T-helper 17 cell (primary cell): Measurements from ENCODE around the gene CALCA. TPM values are rescaled to one million over a fixed set of nuclear protein-coding genes. Genes with fewer than 3 reads are reported as not detected.

Source experiments
- ATAC-seq: fragments of 150-1000 bp; cut with Tn5 transposase; 2 replicates; pipeline ENCODE4 v1.10.0; 2021; ENCODE audit warnings: mild to moderate bottlenecking, moderate library complexity
- DNase-seq, 3 donors: peaks; one replicate each; pipeline versions ENCODE4 v3.0.0 to v3.0.0-alpha.2; 2020 to 2021
- H3K9me3 ChIP-seq: one replicate; pipeline ENCODE4 v1.7.0; 2013; ENCODE audit warnings: low read length, mild to moderate bottlenecking; ENCODE audit not compliant: control insufficient read depth, poor library complexity, severe bottlenecking
- H3K27ac Mint-ChIP-seq: one replicate; pipeline ENCODE4 v1.8.0; 2022; ENCODE audit warnings: mild to moderate bottlenecking, moderate library complexity, mixed read lengths
- H3K27me3 Mint-ChIP-seq: one replicate; pipeline ENCODE4 v1.8.0; 2022; ENCODE audit warnings: mixed read lengths
- H3K36me3 Mint-ChIP-seq: one replicate; pipeline ENCODE4 v1.8.0; 2022; ENCODE audit warnings: low read depth, mixed read lengths
- H3K4me1 Mint-ChIP-seq: one replicate; pipeline ENCODE4 v1.8.0; 2022; ENCODE audit warnings: mild to moderate bottlenecking, mixed read lengths
- H3K4me3 Mint-ChIP-seq: one replicate; pipeline ENCODE4 v1.8.0; 2022; ENCODE audit warnings: mild to moderate bottlenecking, moderate library complexity, mixed read lengths
- total RNA-seq, 4 donors: library from RNA in 2 of 4; stranded (reverse) in 2 of 4; gene quantifications; one replicate each; pipeline ENCODE4 v1.2.3 and lab custom pipeline; 2022 to 2026

Gene CALCA
- total RNA-seq, 2 donors from 2014 or later: not detected

DNA sequence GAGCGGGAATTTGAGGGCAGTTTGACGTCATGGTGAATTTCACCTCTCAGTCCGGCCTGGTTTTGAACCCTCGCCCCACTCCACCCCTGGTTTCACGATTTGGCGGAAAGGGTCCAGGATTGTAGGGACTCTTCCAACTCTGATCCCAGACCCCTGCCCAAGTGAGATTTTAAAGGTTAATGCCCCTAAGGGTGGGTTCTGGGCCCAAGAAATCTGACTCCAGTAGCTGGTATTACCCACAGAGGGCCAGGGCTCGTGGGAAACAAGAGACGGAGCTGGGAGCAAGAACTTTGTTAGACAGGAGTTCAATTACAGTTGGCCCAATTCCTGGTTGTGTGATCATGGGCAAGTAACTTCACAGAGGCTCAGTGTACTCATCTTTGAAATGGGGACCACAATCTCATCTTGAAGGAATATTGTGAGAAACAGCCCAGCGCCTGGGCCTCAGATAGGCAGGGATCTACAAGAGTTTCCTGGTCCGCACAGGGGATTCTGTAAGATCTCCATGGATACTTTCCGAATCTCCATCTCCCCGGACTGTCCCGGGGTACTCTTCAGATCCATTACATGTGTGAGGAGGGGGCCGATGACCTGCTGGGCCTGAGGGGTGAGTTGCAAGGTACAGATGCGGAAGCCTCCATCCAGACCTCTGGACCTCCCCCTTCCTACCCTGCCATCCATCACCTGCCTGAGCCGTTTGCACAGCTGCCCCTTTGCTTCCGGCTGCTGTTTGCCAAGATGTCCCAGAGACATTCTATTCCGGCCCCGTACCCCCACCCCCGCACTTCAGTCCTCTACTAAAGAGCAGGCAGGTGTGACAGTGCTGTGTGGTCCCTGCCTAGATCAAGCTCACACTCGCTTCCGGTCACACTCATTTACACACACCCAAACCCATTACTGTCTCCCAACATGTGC, 687 bp upstream of the CALCA start:
- Mint-ChIP-seq H3K27me3 (peaks cover 78% of the 10 kb centered on the region), H3K4me1 (peaks cover 30% of the 10 kb centered on the region), H3K4me3 (peak overlapping the region; percentile 86), H3K36me3 (peaks cover 3% of the 10 kb centered on the region), H3K27ac (no peak overlapping the region)
- ATAC-seq (peak; percentile 7), DNase-seq (no peak)
- H3K9me3 ChIP-seq: no peaks in the 10 kb centered on the region

DNA sequence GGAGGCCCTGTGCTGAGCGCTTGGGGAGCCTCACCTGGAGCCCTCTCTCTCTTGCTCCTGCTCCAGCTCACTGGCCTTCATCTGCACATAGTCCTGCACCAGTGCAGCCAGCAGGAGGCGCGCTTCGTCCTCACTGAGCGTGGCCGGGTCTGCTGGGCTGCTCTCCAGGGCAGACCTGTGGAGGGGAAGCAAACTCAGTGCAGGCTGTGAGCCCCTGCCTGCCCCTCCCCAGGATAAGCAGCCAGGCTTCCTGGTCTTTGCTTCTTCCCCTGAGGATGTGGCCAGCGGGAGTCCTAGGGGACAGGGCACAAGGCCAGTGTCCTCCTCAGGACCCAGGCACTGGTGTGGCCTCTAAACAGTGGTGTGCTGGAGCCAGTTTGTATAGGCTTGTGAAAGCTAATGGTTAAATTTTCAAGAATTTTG, 2.2 kb downstream of the CALCA start:
- Mint-ChIP-seq H3K27me3 (peaks cover 81% of the 10 kb centered on the region), H3K36me3 (peaks cover 3% of the 10 kb centered on the region), H3K4me1 (peaks cover 23% of the 10 kb centered on the region), H3K4me3 (no peak overlapping the region), H3K27ac (no peak overlapping the region)
- no peaks in the 10 kb centered on the region for H3K9me3 ChIP-seq
- DNase-seq (peak in 2 of 3 donors; percentile 22 to 24), ATAC-seq (peak; percentile 36)

DNA sequence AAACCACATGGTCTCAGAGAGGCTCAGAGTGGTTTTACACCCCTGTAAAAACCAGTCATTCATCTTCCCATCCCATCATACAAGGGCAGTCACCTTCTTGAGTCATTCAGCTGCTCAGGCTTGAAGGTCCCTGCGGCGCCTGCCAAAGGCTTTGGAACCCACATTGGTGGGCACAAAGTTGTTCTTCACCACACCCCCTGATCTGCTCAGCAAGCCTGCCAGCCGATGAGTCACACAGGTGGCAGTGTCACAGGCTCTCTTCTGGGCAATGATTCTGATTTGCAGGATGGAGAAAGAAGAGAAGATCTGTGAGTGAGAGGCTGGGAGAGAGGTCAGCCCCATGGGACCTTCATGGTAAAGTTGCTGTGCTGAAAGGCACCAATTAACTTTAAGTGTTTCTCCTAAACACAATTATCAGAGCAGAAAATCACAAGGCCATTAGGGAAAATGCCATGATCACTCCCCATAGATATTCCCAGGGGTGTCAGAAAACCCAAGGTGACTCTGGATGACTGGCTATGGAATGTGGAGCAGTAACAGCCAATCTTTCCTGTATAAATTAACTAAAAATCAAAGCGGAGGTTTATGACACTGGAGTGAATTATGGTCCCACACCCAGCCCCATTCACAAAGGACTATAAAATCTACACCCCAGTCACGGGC, 4.4 kb downstream of the CALCA start:
- ATAC-seq: no peak
- Mint-ChIP-seq H3K27ac (no peak overlapping the region), H3K4me1 (peaks cover 4% of the 10 kb centered on the region), H3K4me3 (no peak overlapping the region), H3K27me3 (peaks cover 59% of the 10 kb centered on the region), H3K36me3 (peaks cover 3% of the 10 kb centered on the region)
- no peak for DNase-seq
- H3K9me3 ChIP-seq: no peaks in the 10 kb centered on the region

DNA sequence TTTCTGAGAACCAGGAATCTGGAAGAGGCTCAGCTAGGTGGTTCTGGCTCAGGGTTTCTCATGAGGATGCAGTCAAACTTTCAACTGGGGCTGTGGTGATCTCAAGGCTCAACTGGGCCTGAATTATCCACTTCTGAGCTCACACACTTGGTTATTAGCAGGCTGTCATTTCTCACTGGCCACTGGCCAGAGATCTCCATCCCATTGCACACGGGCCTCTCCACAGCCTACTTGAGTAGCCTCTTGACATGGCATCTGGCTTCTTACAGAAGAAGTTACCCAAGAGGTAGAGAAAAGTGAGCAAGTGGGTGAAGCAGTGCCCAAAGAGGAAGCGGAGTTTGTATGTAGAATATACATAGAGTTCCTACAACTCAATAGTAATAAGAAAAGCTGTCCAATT, 16.0 kb downstream of the CALCA start:
- ATAC-seq (no peak), DNase-seq (no peak)
- H3K27me3 Mint-ChIP-seq: no peaks in the 10 kb centered on the region
- H3K4me1 Mint-ChIP-seq: no peaks in the 10 kb centered on the region
- no peak overlapping the region for H3K27ac Mint-ChIP-seq
- no peaks in the 10 kb centered on the region for H3K9me3 ChIP-seq
- H3K36me3 Mint-ChIP-seq: peaks cover 2% of the 10 kb centered on the region
- H3K4me3 Mint-ChIP-seq: no peak overlapping the region

DNA sequence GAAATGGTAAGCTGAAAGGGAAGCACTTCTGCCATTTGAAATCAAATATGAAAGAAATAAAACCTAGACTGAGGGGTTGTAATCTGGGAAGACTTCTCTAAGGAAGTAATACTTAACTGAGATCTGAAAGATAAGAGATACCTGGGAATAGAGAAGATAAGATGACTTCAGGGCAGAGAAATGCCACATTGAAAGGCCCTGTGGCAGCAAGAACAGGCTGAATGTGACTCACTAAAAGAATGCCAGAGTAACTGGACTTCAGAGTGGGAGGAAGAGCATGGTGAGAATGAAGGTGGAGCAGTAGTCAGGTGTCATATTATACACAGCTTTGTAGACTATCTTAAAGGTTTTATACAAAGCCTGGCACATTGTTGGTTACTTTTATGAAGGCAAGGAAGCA, 17.6 kb downstream of the CALCA start:
- ATAC-seq (no peak), DNase-seq (no peak)
- Mint-ChIP-seq H3K4me3 (no peak overlapping the region), H3K27me3 (no peaks in the 10 kb centered on the region), H3K36me3 (peaks cover 2% of the 10 kb centered on the region), H3K4me1 (no peaks in the 10 kb centered on the region), H3K27ac (no peak overlapping the region)
- H3K9me3 ChIP-seq: no peaks in the 10 kb centered on the region

DNA sequence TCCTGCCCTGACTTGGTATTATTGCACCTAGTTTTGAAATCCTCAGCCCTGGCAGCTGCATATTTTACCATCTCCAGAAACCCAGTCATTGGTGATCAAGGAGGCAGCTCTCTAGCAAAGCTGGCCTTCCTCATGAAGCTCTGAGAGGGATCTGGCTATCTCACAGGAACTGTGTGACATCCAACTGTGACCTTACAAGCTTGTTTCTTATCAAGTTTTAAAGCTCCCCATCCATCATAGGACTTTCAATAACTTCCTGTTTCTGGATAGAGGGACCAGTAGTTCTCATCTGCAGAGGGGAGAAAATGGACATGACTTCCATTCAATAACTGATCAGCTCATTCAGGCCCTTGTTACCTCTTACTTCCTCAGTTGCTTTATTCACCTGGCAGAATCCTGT, 18.2 kb downstream of the CALCA start:
- no peak overlapping the region for H3K4me3 Mint-ChIP-seq
- no peaks in the 10 kb centered on the region for H3K27me3 Mint-ChIP-seq
- ATAC-seq (no peak), DNase-seq (no peak)
- H3K27ac Mint-ChIP-seq: no peak overlapping the region
- no peaks in the 10 kb centered on the region for H3K4me1 Mint-ChIP-seq
- H3K9me3 ChIP-seq: no peaks in the 10 kb centered on the region
- H3K36me3 Mint-ChIP-seq: peaks cover 2% of the 10 kb centered on the region

DNA sequence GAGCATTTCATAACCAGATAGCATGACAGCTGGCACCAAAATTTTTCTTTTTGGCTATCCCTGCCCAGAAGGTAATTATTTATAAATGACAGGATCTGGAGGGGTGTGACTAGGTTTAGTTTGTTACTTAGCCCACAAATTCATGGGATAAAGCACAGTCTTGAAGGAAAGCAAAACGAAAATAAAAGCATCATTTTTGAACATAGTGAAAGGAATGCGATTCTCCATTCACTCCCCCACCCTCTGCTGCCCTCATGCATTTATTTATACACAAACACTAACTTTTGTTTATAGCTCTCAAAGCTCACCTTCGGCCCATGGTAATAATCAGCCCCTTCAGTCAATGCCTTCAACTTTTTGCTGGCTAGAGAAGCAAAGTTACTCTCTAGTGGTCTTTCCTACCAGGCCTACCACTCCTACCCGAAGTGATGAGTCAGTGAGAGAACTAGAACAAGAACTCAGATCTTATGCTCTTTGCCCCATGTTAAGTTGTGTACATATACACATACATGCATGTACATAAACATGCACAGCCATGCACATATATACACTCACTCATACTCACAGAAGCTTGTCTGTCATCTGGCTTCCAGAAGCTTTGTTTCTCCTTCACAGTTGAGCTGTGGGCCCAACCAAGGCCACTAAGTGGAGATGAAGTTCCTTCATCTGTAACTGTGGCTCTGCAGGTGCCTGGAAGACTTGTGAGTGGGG, 22.6 kb downstream of the CALCA start:
- no peak for DNase-seq
- ATAC-seq: no peak
- H3K27me3 Mint-ChIP-seq: no peaks in the 10 kb centered on the region
- H3K27ac Mint-ChIP-seq: no peak overlapping the region
- peaks cover under 1% of the 10 kb centered on the region for H3K36me3 Mint-ChIP-seq
- no peaks in the 10 kb centered on the region for H3K4me1 Mint-ChIP-seq
- no peak overlapping the region for H3K4me3 Mint-ChIP-seq
- H3K9me3 ChIP-seq: no peaks in the 10 kb centered on the region

DNA sequence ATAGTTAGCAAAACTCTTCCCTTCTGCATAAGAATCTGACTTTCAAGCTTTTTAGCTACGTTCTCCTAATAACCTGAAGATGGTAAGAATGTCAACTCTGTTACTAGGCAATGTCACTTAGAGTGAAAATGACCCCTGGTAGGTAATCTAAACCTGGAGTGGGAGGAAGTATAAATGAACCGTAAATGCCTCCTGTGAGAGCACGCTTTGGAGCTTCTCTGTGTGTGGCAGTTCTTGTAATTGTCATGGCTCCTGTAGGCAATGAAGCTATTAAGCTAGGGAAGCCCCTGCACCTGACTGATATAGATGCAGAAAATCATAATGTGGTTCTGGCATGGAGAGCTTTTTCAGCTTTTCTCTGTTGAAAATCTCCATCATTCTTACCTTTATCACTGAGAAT, 29.4 kb downstream of the CALCA start:
- H3K4me3 Mint-ChIP-seq: no peak overlapping the region
- H3K36me3 Mint-ChIP-seq: peaks cover 10% of the 10 kb centered on the region
- H3K27ac Mint-ChIP-seq: no peak overlapping the region
- no peak for ATAC-seq
- no peak for DNase-seq
- no peaks in the 10 kb centered on the region for H3K4me1 Mint-ChIP-seq
- H3K27me3 Mint-ChIP-seq: peaks cover 7% of the 10 kb centered on the region
- H3K9me3 ChIP-seq: no peaks in the 10 kb centered on the region

DNA sequence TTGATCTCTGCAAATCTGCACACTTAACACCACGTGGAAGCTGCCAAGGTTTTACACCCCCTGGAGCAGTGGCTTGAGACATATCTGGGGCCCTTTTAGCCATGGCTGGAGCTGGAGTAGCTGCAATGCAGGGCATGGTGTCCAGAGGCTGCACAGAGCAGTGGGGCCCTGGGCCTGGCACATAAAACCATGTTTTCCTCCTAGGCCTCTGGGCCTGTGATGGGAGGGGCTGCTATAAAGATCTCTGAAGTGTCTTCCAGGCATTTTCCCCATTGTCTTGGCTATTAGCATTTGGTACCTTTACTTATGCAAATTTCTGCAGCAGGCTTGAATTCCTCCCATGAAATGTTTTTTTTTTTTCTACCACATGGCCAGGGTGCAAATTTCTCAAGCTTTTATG, 33.2 kb downstream of the CALCA start:
- no peaks in the 10 kb centered on the region for H3K4me1 Mint-ChIP-seq
- peaks cover 13% of the 10 kb centered on the region for H3K36me3 Mint-ChIP-seq
- DNase-seq (no peak), ATAC-seq (no peak)
- no peak overlapping the region for H3K27ac Mint-ChIP-seq
- H3K4me3 Mint-ChIP-seq: no peak overlapping the region
- H3K27me3 Mint-ChIP-seq: peaks cover 7% of the 10 kb centered on the region
- no peaks in the 10 kb centered on the region for H3K9me3 ChIP-seq

DNA sequence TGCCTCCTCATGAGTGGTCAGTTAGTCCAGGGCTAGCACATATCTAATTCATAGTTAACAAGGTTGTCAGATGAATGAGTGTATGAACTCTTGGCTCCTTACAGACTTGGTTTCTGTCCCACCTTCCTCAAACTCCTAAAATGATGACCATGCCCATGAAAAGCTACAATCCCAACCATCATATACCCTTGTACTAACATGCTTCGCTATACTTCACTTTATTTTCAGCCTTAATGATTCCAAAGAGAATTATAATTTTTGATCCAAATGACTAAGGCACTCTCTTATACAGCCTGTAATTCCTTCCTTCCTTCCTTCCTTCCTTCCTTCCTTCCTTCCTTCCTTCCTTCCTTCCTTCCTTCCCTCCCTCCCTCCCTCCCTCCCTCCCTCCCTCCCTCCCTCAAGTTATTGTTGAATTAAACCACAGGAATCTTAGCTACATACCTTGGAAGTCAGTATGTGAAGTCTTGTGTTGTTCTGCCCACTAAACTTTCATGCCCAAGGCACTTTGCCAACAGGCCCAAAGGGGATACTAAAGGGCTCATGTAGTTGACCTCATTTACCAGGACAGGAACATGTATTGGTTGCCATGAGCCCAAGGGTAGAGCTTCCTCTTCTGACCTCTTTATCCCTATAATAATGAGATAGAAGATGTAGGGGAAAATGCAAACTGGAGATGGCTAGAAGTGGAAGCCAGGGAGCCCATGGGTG, 37.4 kb downstream of the CALCA start:
- ATAC-seq: no peak
- peaks cover 3% of the 10 kb centered on the region for H3K9me3 ChIP-seq
- H3K27me3 Mint-ChIP-seq: no peaks in the 10 kb centered on the region
- no peak overlapping the region for H3K4me3 Mint-ChIP-seq
- no peak overlapping the region for H3K27ac Mint-ChIP-seq
- no peaks in the 10 kb centered on the region for H3K4me1 Mint-ChIP-seq
- H3K36me3 Mint-ChIP-seq: peaks cover 11% of the 10 kb centered on the region
- DNase-seq: no peak

DNA sequence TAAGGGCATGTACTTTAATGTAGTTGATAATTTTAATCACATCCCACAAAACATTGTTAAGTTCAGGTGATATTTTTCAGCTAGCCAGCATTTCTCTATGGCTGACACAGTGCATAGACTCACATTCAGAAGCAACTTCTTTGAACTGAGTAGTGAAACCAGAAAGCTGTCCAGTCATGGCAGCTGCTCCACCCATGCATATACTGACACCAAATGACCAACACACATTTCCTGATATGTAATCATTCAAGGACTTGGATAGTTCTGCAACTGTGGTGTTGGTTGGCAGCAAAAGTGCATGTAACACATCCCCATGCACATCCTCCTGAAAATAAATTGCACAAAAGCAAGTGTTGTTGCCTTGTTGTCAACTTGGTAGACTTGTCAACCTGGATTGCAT, 39.7 kb downstream of the CALCA start:
- H3K9me3 ChIP-seq: peaks cover 3% of the 10 kb centered on the region
- Mint-ChIP-seq H3K4me1 (no peaks in the 10 kb centered on the region), H3K4me3 (no peak overlapping the region), H3K36me3 (peaks cover 3% of the 10 kb centered on the region), H3K27me3 (no peaks in the 10 kb centered on the region), H3K27ac (no peak overlapping the region)
- ATAC-seq (no peak), DNase-seq (no peak)

DNA sequence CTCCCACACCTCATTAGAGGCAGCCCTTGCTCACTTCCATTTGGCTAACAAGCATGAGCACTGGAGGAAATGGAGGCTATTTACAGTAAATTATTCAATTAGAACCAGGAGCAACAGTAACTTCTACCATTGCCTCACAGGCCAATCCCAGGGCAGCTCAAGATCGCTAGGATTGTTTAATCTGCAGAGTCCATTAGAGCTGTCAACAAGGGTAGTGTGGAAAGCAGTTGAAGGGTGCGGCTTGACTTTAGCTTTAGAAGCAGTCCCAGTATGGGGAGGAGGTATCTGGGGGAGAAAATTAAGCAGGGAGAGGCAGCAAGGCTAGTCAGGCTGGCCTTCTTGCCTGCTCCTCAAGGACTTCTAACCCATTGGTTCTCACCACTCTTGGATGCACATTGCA, 41.8 kb downstream of the CALCA start:
- H3K9me3 ChIP-seq: peaks cover 3% of the 10 kb centered on the region
- H3K4me3 Mint-ChIP-seq: no peak overlapping the region
- no peaks in the 10 kb centered on the region for H3K4me1 Mint-ChIP-seq
- ATAC-seq (no peak), DNase-seq (no peak)
- no peaks in the 10 kb centered on the region for H3K36me3 Mint-ChIP-seq
- H3K27me3 Mint-ChIP-seq: no peaks in the 10 kb centered on the region
- no peak overlapping the region for H3K27ac Mint-ChIP-seq

DNA sequence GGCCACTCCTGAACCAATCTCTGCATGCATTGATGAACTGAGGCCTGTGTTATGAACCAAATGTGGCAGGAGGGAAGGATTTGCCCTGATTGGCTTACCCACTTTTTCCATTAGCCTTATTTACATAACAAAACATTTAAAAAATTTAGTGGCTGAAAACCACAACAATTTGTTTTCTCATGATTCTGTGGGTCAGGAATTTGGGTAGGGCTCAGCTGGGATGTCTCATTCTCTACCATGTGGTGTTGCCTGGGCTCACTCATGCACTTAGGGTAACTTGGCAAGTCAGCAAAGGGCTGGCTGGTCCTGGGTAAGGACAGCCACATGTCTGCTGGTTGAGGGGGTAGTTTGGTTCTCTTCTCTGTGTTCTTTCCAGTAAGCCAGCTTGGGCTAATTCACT, 45.0 kb downstream of the CALCA start:
- peaks cover 3% of the 10 kb centered on the region for H3K9me3 ChIP-seq
- no peaks in the 10 kb centered on the region for H3K4me1 Mint-ChIP-seq
- ATAC-seq: no peak
- no peak overlapping the region for H3K27ac Mint-ChIP-seq
- peaks cover 6% of the 10 kb centered on the region for H3K27me3 Mint-ChIP-seq
- no peaks in the 10 kb centered on the region for H3K36me3 Mint-ChIP-seq
- no peak overlapping the region for H3K4me3 Mint-ChIP-seq
- no peak for DNase-seq
